ENCODE data around the gene AKTIP.
"Not testable (repeated sequence)": the region's sequence is repeated elsewhere in the genome, so short reads cannot be mapped to it uniquely, and the experiment has no call there.

The AKTIP gene

DNA sequence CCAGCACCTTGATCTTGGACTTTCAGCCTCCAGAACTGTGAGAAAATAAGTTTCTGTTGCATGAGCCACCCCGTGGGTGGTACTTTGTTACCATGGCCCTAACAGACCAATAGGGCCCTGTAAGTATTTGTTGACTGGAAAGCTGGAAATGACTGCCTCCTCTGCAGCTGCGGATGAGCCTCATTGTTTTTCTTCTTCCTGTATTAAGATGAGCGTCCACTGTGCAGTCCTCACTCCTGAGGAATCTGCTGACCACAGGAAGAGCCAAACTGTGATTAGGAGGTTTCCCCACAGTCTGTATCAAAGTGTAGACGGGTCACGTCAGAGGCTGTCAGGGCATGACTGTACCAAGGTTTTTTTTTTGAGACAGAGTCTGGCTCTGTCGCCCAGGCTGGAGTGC, 12.2 kb upstream of the AKTIP start:
- no peak for DNase-seq

DNA sequence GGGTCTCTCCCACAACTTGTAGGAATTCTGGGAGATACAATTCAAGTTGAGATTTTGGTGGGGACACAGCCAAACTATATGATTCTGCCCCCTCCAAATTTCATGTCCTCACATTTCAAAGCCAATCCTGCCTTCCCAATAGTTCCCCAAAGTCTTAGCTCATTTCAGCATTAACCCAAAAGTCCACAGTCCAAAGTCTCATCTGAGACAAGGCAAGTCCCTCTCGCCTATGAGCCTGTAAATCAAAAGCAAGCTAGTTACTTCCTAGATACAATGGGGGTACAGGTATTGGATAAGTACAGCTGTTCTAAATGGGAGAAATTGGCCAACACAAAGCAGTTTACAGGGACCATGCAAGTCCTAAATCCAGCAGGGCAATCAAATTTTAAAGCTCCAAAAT, 9.8 kb upstream of the AKTIP start:
- not testable (repeated sequence) for DNase-seq

DNA sequence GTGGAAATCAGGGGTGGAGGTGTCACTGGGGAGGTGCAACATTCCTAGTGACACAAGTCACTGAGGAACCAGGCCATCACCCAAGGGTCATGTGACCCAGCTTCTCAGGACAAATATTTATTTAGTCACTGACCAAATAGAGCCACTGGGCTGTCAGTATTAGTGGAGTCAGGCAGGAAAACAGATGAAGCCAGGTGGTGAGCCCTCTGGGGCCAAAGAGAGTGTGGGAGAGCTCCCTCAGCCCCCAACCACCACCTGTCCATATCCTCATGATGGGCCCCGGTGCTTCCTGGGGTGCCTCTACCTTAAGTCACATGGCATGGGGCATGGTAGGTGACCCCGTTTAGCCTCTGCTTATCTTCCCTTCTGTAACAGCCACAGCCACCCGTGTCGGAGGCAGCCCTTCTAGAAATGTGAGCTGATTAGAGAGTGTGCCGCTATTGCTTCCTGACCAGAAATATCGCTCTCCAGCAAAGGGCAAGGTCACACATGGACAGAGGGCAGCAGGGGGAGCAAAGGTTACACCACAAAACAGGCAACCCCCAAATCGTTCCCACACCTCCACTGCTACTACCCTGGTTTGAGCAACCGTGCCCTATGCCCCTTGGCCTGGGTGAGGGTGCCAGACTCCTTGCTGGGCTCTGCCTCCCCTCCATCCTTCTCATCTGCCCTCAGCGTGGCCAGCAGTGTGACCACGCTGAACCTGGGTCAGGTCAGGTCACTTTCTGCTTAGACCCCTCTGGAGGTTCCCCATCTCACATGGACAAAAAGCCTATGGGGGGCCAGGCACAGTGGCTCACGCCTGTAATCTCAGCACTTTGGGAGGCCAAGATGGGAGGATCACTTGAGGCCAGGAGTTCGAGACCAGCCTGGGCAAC, 8.6 kb upstream of the AKTIP start:
- no peak for DNase-seq

DNA sequence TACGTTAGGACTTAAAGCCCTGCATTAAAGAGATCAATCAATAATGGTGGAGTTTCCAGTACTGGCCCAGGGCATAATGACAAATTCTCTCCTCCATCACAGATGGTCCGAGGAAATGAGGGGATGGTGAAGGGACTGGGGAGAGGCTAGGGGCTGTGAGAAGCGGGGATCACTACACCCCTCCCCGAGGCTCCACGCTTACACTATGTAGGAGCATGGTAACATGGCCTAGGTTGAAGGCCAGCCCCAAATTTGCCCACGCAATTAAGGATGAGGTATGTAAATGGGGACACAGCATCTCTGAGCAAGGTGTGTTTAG, 8.0 kb upstream of the AKTIP start:
- no peak for DNase-seq

DNA sequence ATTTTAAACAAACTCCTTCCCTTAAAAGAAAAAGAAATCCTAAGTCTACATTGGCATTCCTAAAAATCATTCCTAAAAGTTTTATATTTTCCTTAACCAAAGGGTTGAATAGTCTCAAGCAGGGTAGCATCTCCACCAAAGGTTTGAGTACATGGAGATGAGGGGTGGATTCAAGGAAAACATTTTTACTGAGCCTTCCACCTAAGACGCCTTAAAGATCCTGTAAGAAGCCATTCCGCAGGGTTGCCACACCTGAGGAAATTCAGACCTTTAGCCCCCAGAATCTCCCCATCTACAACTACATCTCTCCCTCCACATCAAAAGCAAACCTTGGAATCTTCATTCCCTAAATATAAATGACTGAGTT, 7.7 kb upstream of the AKTIP start:
- DNase-seq = no peak

DNA sequence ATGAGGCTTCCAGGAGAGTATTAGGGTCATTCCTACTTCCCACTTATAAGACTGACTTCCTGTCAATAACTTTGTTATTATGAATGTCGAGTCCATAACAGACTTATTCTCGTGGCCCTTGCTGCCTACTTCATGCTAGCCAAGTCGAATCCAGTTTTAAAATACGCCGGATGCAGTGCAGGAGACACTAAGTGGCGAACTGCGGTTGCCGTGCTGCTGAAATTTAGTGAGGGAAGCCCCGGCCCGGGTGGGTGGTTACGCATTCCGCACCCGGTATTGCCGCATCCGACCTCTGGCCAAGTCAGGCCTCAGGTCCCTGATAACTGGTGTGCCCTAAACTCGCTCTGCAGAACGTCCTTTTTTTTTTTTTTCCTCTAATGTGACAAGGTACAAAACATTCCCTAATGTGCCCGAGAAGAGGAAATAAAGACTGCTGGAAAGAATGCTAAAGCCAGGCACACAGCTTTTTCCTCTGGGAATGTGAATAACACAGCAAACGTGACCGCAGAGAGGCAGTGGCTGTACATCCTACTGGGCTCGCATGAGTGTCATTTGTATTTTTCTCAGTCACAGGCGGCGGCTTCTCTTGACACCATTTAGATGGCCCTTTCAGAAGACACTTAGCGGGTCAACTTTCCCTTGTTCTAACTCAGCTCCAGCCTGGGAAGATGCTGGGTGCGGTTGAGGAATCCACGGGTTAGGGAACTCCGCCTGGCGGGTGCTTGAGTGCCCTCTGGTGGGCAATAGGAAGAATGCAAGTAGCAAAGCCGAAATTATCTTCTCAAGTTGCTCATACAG, 7.1 kb upstream of the AKTIP start:
- no peak for DNase-seq

DNA sequence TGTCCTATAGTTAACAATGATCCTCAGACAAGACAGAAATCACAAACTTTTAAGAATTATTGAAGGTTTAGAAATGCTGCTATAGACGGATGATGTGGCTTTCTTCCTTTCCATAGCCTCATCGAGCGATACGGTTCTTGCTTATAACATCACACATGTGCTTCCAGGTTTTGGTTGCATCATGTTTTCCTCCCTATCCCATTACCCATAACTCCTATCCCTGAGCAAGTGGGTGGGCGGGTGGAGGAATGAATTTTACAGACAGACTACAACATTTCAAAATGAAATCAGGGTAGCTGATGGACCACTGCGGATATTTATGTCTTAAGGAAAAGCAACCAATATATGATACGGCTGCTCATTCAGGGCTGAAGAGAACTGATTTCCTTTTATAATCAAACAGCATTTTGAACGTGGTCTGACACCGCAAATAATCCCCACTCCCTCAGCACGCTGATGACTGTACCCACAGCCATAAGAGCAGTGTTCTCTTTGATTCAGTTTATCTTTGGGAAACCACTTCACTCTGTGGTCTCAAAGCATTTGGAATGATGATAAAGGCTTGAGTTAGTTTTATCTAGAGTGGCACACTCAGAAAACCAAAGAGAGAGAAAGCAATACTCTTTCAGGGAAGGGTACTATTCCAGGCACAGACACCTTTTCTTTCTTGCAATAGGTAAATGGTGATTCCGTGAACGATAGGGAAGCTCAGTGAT, 4.6 kb upstream of the AKTIP start:
- no peak for DNase-seq

DNA sequence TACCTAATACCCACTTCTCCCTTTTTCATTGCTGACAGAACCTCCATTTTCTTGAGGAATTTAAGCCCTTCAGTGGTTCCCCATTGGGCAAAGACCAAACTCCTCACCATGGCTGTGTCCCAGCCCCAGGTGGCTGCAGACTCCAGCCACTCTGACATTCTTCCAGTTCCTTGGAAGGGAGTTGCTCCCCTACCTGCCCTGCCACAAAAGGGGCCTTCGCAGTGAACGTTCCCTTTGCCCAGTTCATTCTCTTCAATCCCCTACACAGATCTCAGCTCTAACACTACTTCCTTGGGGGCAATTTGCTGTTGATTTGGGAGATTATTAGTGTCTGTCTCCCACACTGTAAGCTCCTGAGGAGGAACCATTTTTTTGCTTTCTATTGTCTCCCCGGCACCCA, 3.2 kb upstream of the AKTIP start:
- DNase-seq = no peak

DNA sequence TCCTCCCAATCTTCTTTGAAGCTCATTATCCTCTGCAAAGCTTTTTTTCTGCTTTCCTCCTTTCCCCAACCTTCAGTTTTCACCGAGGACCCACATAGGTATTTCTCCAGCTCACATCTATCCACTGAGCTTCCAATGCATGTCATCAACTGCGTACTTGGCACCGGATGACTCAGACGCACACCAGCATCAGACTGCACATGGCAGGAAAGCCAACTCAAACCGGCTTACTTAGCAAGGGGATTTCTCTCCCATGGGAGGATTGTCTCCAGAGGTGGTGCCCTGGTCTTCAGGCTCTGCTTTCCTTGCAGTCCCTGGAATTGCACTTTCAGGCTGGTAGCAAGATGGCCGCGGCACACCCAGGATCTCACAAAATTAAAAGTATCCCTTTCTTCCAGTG, 1.7 kb upstream of the AKTIP start:
- no peak for DNase-seq

DNA sequence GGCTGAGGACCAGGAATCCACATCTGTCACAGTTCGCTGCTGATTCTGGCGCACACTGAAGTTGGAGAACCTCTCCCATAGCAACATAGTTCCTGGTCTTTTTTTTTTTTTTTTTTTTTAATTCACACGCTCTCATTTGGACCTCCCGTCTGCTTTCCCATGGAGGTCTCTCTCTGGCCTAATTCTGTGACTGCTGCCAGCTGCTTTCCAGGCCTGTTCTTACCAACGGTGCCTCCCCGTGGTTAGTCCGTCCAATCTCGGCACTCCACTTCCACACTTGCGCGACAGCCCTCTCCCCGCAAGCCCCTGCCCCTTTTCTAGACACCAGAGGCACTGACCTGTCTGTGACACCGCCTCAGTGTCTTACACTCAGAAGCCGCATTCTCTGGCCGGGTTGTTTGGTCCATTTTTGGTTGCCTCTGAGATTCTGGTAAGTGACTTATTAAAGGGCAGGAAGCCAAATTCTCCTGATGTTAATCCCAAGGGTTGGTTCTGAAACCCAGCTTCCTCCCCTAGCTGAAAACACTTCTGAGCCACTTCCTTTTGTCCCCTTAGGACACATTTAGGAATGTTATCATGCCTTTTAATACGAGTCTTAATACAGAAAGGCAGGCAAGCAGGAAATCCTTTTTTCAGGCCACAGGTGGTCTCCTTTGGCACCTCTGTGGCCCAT, 1.1 kb upstream of the AKTIP start:
- DNase-seq = no peak

DNA sequence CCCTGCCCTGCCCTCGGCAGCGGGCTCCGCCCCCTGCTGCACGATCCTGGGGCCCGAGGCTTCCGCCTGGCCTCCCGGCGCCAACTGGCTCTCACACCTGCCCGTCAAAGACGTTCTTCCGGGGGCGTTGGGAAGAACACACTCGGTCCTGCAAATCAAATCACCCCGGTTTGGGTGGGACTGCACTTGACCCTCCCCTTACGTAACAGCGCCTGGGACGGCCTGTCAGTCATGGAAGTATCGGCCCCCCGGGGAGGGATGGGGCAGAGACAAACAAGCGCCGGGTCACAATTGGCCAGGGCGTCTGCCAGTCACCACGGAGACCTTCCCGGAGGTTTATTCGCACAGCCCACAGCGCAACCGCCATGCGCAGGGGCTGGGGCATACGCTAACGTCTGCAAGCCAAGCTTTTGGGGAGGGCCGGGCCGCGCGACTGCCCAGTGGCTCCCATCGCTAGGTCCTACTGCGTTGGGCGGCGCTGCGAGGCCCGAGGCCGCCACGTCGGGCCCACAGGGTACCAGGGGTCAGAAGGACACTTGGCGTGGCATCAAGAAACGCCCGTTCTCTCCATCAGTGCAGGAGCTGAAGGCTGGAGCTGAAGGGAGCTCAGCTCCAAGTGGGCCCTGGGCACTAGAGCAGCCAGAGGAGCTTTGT, 388 bp upstream of the AKTIP start:
- DNase-seq = peak; percentile 78

DNA sequence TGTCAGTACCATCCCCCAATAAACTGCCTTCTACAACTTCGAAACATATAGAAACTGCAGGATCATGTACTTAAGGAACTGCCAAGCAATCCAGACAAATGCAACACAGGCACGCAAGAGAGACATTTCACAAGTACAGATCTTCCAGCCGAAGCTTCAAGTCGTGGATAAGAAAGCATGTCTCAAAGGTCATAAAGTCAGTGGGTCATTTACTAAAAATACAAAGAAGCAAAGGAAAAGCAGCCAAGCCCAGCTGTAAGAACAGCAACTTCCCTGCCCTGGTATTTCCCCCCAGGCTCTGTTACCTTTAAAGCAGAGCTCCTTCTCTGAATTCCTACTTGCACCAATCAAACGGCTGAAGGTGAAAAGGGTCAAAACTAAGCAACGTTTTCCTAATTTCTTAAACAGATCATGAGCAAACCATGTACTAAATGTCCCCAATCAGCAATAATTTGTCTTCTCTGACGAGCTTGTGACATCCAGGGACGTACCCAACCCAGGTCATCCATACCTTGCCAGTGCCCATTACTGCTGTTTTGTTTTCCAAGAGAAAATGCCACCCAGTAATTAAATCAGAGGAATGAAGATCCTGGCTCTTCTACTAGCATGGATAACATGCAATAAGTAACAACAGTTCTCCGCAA, 1.7 kb downstream of the AKTIP start:
- no peak for DNase-seq

DNA sequence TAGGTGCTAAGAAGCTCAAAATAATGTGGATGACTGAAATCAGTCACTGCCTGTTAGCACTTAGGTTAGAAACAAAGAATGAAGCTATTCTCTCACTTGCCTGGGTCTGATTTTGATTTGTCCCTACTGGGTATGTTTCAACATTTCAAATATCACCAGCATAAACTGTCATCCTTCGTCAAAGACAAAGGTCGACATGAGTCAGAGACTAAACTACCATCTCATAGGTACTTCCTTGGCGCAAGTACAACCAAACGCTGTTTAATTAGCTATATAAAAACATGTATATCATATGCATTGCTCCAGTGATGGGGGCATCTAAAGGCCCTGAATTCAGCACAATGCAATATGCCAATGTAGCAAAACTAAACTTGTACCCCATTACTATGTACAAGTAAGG, 4.0 kb downstream of the AKTIP start:
- no peak for DNase-seq

DNA sequence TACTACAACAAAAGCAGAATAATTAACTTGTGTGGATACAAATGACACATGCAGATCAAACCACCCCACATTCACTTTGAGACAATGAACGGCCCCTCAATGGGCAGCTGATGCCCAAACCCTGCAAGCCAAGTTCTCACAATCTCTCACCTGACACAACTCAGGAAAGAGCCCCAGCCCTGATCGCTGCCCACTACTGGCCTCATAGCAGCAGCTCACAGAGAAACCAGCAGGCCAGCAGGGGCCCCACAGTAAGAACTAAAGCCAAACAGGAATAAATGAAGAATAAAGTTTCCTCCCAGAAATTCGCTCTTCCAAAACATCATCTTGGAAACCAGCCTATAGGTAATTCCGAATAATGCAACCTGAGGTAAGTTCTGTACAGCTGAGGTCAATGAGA, 7.7 kb downstream of the AKTIP start:
- no peak for DNase-seq

DNA sequence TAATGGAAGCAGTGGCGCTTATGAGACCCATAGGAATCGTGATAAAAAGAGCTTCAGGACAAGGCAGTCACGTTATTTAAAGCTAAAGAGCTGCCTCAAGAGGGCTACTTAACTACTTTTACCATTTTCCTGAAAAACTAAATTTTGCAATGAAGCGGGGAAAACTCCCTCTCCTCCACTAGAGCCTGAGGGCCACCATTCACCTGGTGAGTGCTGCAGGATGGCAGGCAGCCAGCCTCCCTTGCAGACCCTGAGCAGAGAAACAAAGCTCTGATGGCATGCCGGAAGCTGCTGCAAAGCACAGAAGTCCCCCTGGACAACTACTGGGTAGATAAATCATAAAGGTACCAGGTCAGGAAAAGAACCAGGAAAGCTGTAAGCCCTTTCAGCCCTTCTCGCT, 8.4 kb downstream of the AKTIP start:
- DNase-seq = no peak

DNA sequence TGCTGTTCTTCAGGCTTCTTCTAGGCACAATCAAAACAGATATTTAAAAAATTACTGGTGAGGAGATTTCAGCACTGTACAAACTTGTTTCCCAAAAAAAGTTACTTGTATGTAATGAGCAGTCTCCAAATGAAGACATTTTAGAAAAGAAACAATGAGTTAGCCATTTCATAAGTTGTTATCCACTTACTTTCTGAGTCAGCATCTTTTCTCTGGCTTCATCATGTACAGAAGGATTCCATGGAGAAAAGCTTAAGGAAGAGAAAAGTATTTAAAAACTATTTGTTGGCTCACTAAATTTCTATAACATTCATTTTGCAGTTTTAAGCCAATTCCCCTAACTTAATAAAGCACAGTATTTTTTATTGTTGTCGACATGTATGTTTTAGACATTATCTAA, 10.5 kb downstream of the AKTIP start:
- DNase-seq = no peak

DNA sequence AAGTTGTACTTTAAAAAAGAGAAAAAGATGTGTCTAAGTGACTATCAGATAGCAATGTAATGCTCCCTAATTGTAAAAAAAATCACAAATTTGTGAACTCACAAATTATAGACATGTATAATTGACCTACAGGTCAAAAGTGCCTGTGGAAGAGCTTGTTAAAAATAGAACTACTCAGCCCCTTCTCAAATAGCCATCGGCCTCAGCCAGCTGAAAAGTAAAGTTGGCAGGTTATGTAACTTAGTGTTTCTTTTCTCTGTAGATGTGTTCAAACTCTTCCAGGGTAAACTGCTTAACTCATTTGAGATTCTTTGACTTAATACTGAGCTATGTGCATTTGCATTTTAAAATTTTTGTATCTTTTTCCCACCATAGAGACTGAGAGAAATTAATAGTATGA, 13.3 kb downstream of the AKTIP start:
- DNase-seq = no peak

DNA sequence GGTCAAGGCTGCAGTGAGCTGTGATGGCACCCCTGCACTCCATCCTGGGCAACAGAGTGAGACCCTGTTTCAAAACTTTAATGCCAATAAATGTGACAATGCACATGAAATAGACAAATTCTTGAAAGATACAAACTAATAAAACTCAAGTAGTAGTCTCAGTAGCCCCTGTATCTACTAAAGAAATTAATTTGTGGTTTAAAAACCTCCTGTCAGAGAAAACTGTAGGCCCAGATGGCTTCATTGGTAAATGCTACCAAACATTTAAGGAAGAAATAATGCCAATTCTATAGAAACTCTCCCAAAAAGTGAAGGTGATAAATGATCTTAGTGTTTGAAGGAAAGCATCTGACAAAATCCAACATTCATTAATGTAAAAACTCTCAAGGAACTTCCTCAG, 16.8 kb downstream of the AKTIP start:
- no peak for DNase-seq

DNA sequence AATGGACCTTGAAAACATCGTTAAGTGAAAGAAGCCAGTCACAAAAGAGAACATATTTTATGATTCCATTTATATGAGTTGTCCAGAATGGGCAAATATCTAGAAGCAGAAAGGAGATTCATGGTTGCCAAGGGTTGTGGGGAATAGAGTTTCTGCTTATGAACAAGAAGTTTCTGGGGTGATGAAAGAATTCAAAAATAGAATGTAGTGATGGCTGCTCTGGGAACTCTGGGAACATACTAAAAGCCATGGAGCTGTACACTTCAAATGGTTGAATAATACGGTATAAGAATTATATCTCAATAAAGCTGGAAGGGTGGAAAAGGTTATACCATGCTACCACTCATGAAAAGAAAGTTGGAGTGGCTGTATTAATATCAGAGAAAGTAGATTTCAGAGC, 18.5 kb downstream of the AKTIP start:
- DNase-seq = no peak

DNA sequence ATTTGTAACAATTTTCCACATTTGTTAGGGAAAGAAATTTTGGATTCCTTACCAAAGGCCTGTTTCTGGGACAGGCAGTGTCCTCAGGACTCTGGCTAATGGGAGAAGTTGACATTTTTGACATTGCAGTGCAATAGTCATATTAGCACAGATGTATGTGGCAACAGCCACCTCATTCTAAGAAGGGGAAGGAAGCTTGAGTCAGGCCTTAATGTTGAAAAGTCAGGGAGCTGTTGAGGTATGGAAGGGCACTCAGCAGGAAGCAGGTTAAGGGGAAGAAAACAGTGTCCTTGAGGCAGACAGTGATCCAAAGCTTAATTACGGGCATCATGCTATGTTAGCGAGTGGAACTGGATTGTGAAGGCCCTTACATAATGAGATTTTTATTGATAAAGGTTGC, 20.9 kb downstream of the AKTIP start:
- no peak for DNase-seq

DNA sequence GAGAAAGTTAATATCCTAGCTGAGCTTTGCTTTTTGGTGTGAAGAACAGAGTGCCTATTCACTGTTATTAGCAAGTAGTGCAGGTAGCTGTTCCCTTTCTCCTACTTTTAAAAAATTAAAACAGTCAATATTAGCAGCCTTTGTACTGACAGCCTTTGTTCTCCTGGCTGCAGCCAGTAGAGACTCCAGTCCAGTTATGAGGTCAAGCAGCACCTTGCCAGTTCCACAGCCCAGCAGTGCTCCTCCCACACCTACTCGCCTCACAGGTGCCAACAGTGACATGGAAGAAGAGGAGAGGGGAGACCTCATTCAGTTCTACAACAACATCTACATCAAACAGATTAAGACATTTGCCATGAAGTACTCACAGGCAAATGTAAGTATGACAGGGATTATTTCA, 22.6 kb downstream of the AKTIP start:
- no peak for DNase-seq

DNA sequence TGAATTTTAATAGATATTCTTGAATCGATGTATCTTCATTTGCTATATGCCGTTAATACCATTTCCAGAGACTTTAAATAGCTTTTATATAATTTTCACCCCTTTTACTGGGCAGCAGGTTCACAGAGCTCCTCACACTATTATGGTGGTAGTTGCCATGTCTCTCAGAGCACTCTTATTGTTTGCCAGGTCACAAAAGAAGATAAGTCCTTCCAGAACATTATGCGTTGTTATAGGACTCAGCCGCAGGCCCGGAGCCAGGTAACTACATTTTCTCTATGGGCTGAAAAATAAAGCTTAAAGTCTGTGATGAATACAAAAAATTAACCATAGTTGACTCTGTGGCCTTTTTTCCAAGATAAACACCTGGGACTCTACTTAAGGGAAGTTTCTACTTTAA, 24.0 kb downstream of the AKTIP start:
- DNase-seq = no peak
